Thyroid gland (tissue), 4 donors: ENCODE results near the gene CYSTM1.

Experiments used
- POLR2A ChIP-seq, 2 donors: fragments of 450-650 bp; IDR thresholded peaks; one replicate each; pipeline ENCODE4 v1.6.1; 2017; ENCODE audit warnings: antibody characterized with exemption in 2 of 2, mild to moderate bottlenecking in 2 of 2, moderate library complexity in 1 of 2
- TF ChIP-seq, protein P1 (sequence below), 6 experiments: fragments of 200-600 bp in 3 of 6; fragments of 450-650 bp in 3 of 6; sonication (generic) in 3 of 6; IDR thresholded peaks; one replicate each; pipeline ENCODE4 v1.5.1; 2016 to 2019; ENCODE audit warnings: antibody characterized with exemption in 6 of 6, mild to moderate bottlenecking in 2 of 6, inconsistent platforms in 1 of 6, moderate library complexity in 1 of 6

DNA sequence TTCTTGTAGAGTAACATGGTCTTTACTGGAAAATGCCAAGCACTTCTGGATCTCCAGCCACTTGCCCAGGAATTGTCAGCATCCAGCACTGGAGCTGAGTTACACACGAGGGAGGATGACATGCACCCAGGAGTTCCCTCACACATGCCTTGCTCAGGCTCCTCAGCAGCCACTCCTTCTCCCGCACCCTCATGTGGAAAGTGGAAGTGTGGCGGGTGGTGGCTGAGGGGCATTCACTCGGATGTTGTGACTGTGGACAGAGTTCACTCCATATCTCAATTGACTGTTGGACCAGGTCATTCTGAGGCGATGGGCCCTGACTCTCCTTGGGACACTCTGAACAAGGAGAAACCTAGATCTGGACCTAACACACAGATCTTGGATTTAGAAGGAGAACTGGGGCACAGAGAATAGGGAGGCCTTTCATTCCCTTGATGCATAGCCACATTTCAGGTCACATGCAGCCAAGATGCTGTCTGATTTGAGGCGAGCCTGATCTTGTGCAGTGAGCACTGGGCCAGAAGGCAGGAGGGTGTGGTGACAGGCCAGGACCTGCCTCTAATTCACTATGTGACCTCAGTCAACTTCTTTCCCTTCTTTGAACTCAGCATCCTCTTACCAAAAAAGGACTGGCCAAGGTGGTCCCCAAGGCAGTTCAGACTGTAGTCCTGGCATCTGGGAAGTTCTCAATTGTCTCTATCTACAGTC is 62.1 kb downstream of the CYSTM1 start:
- no peak for TF ChIP-seq POLR2A (IDR thresholded peaks at IDR 0.05)
- TF ChIP-seq, protein P1, sequence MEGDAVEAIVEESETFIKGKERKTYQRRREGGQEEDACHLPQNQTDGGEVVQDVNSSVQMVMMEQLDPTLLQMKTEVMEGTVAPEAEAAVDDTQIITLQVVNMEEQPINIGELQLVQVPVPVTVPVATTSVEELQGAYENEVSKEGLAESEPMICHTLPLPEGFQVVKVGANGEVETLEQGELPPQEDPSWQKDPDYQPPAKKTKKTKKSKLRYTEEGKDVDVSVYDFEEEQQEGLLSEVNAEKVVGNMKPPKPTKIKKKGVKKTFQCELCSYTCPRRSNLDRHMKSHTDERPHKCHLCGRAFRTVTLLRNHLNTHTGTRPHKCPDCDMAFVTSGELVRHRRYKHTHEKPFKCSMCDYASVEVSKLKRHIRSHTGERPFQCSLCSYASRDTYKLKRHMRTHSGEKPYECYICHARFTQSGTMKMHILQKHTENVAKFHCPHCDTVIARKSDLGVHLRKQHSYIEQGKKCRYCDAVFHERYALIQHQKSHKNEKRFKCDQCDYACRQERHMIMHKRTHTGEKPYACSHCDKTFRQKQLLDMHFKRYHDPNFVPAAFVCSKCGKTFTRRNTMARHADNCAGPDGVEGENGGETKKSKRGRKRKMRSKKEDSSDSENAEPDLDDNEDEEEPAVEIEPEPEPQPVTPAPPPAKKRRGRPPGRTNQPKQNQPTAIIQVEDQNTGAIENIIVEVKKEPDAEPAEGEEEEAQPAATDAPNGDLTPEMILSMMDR (IDR thresholded peaks at IDR 0.05), result no peak
